Jurkat, Clone E6-1 (cell line): ENCODE results near the gene KLK7. TPM values are rescaled to one million over a fixed set of nuclear protein-coding genes. Genes with fewer than 3 reads are reported as not detected.

Experiments
- DNase-seq: peaks from one replicate; pipeline ENCODE4 v3.0.0-alpha.2; 2011; ENCODE audit warnings: low read depth, low spot score
- H3K4me3 ChIP-seq: 2 replicates; pipeline ENCODE4 v1.5.1; 2011; ENCODE audit warnings: mild to moderate bottlenecking, low read length, control low read depth, moderate library complexity
- polyA plus RNA-seq: library from polyadenylated mRNA; unstranded; fragments of >200 nt; gene quantifications from one replicate; pipeline ENCODE4 v1.2.1, GENCODE V29; 2012; ENCODE audit warnings: missing spikeins; ENCODE audit not compliant: insufficient read length, insufficient read depth

KLK7 gene
- polyA plus RNA-seq: not detected

- DNase-seq: no peak
- no peak within 1 kb of the TSS for H3K4me3 ChIP-seq
Observed at GRCh38 chr19:50983625-50984292, at the start of gene KLK7. KLK7 (minus strand) TSS chr19:50983917; CDS start chr19:50982399, 1,518 bp downstream.

GRCh38 chr19:51031880-51032225 lies 48.1 kb upstream of the KLK7 start:
- DNase-seq: no peak
- H3K4me3 ChIP-seq: no peak overlapping the region

- no peak overlapping the region for H3K4me3 ChIP-seq
- no peak for DNase-seq
Observed at GRCh38 chr19:51031220-51031879, 47.6 kb upstream of the KLK7 start.

GRCh38 chr19:51030631-51031030 lies 46.9 kb upstream of the KLK7 start:
- no peak for DNase-seq
- no peak overlapping the region for H3K4me3 ChIP-seq

- H3K4me3 ChIP-seq: no peak overlapping the region
- peak; percentile 9 for DNase-seq
Observed at GRCh38 chr19:51029718-51030117, 46.0 kb upstream of the KLK7 start.

- no peak for DNase-seq
- no peak overlapping the region for H3K4me3 ChIP-seq
Observed at GRCh38 chr19:51027873-51028272, 44.2 kb upstream of the KLK7 start.

GRCh38 chr19:51027126-51027806 lies 43.5 kb upstream of the KLK7 start:
- DNase-seq: no peak
- H3K4me3 ChIP-seq: no peak overlapping the region

GRCh38 chr19:51026554-51026831 lies 42.8 kb upstream of the KLK7 start, which contains the start of gene KLK11:
KLK11 (minus strand) TSS chr19:51026616; CDS start chr19:51025631, 985 bp downstream.
- no peak within 1 kb of the TSS for H3K4me3 ChIP-seq
- DNase-seq: no peak

GRCh38 chr19:51025809-51026553 lies 42.3 kb upstream of the KLK7 start:
- no peak for DNase-seq
- no peak overlapping the region for H3K4me3 ChIP-seq

GRCh38 chr19:51025401-51025800 lies 41.7 kb upstream of the KLK7 start:
- H3K4me3 ChIP-seq: no peak overlapping the region
- DNase-seq: no peak

- no peak for DNase-seq
- H3K4me3 ChIP-seq: no peak overlapping the region
Observed at GRCh38 chr19:51024924-51025323, 41.2 kb upstream of the KLK7 start.

GRCh38 chr19:51023946-51024345 lies 40.2 kb upstream of the KLK7 start:
- DNase-seq: no peak

GRCh38 chr19:51022526-51022925 lies 38.8 kb upstream of the KLK7 start:
- no peak for DNase-seq
- H3K4me3 ChIP-seq: no peak overlapping the region

More at GRCh38 chr19:51023946-51024345, 40.2 kb upstream of the KLK7 start:
- no peak overlapping the region for H3K4me3 ChIP-seq

GRCh38 chr19:51020988-51021651 lies 37.4 kb upstream of the KLK7 start:
- DNase-seq: peak; percentile 9

GRCh38 chr19:51019544-51019925 lies 35.8 kb upstream of the KLK7 start, which contains the start of gene KLK10:
KLK10 (minus strand) TSS chr19:51019709; CDS start chr19:51019130, 579 bp downstream.
- H3K4me3 ChIP-seq: no peak within 1 kb of the TSS
- no peak for DNase-seq

More at GRCh38 chr19:51020988-51021651, 37.4 kb upstream of the KLK7 start:
- H3K4me3 ChIP-seq: no peak overlapping the region

GRCh38 chr19:51018745-51019543 lies 35.2 kb upstream of the KLK7 start:
- DNase-seq: no peak
- H3K4me3 ChIP-seq: no peak overlapping the region

- no peak overlapping the region for H3K4me3 ChIP-seq
- peak; percentile 28 for DNase-seq
Observed at GRCh38 chr19:51016798-51017683, 33.3 kb upstream of the KLK7 start.
